Measurements from ENCODE around the gene TMEM179.

DNA sequence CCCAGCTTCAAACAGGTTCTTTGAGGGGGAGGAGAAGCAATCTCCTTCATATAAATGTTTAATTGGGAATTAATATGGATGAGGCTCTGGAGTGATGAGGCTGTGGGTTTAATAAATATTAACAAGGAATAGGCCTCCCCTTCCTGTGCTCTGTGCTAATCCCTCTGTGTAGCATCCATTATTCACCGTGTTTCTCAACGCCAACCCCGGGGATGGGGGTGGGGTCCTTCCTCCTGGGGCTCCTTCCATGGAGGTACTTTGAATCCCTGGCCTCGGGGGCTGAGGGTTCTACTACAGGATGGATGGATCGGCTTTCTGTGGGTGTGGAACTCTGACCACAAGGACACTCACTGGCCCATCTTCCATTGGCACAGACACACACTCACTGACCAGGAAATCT lies 34.9 kb upstream of the TMEM179 start:
- TF ChIP-seq GATA2 (IDR thresholded peaks at IDR 0.05; ENCODE audit: low read depth, low read length) (no peak), GATA3 (IDR thresholded peaks at IDR 0.05; ENCODE audit: low read depth, low read length) (no peak)

Measured in SH-SY5Y (cell line).